ENCODE data around the gene VTA1.
"Not testable (repeated sequence)": the region's sequence is repeated elsewhere in the genome, so short reads cannot be mapped to it uniquely, and the experiment has no call there.

VTA1 gene

GRCh38 chr6:142225552-142225951 is 78.5 kb downstream of the VTA1 start:
- no peak for DNase-seq (ENCODE audit: low read depth)

GRCh38 chr6:142226731-142227130 is 79.7 kb downstream of the VTA1 start:
- DNase-seq (ENCODE audit: low read depth) = no peak

- not testable (repeated sequence) for DNase-seq (ENCODE audit: low read depth)
Observed at GRCh38 chr6:142229518-142230270, 82.6 kb downstream of the VTA1 start.

- DNase-seq (ENCODE audit: low read depth) = peak; percentile 24
Observed at GRCh38 chr6:142232206-142233044, 85.4 kb downstream of the VTA1 start.

- no peak for DNase-seq (ENCODE audit: low read depth)
Observed at GRCh38 chr6:142233945-142234682, 87.1 kb downstream of the VTA1 start.

- DNase-seq (ENCODE audit: low read depth) = no peak
Observed at GRCh38 chr6:142235272-142235671, 88.2 kb downstream of the VTA1 start.

GRCh38 chr6:142235791-142236190 is 88.7 kb downstream of the VTA1 start:
- no peak for DNase-seq (ENCODE audit: low read depth)

- DNase-seq (ENCODE audit: low read depth) = no peak
Observed at GRCh38 chr6:142236691-142237090, 89.6 kb downstream of the VTA1 start.

GRCh38 chr6:142238881-142239280 is 91.8 kb downstream of the VTA1 start:
- no peak for DNase-seq (ENCODE audit: low read depth)

GRCh38 chr6:142240179-142240578 is 93.1 kb downstream of the VTA1 start:
- no peak for DNase-seq (ENCODE audit: low read depth)

- DNase-seq (ENCODE audit: low read depth) = no peak
Observed at GRCh38 chr6:142241061-142241460, 94.0 kb downstream of the VTA1 start.

GRCh38 chr6:142242269-142242668 is 95.2 kb downstream of the VTA1 start:
- no peak for DNase-seq (ENCODE audit: low read depth)

GRCh38 chr6:142246960-142247359 is 99.9 kb downstream of the VTA1 start:
- DNase-seq (ENCODE audit: low read depth) = no peak

GRCh38 chr6:142249266-142249665 is 102.2 kb downstream of the VTA1 start:
- DNase-seq (ENCODE audit: low read depth) = no peak

GRCh38 chr6:142251930-142252445 is 104.9 kb downstream of the VTA1 start:
- no peak for DNase-seq (ENCODE audit: low read depth)

- no peak for DNase-seq (ENCODE audit: low read depth)
Observed at GRCh38 chr6:142254513-142254912, 107.5 kb downstream of the VTA1 start.

GRCh38 chr6:142255785-142256184 is 108.7 kb downstream of the VTA1 start:
- no peak for DNase-seq (ENCODE audit: low read depth)

- DNase-seq (ENCODE audit: low read depth) = no peak
Observed at GRCh38 chr6:142258305-142258704, 111.2 kb downstream of the VTA1 start.

- DNase-seq (ENCODE audit: low read depth) = no peak
Observed at GRCh38 chr6:142258757-142259156, 111.7 kb downstream of the VTA1 start.

- DNase-seq (ENCODE audit: low read depth) = no peak
Observed at GRCh38 chr6:142260748-142261147, 113.7 kb downstream of the VTA1 start.

- no peak for DNase-seq (ENCODE audit: low read depth)
Observed at GRCh38 chr6:142262231-142262630, 115.2 kb downstream of the VTA1 start.

GRCh38 chr6:142265476-142265875 is 118.4 kb downstream of the VTA1 start:
- no peak for DNase-seq (ENCODE audit: low read depth)
